Measurements from ENCODE around the gene NRDC.

DNA sequence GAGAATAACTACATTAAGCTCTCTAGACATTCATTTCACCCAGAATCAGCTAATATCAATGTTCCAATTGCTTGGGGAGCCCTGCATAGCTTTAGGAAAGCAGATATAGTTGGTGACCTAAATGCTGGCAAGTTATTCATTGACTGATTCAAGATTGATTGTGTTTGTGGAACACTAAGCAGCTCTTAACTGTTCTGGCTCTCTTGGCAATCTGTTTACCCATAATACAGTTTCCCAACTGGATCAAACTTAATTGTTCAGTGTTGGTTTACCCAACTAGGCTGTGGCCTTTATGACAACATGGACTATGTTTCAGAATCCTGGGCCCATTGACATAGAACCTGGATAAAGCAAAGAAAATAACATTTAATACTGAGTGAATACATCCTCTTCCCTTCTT, 83.7 kb downstream of the NRDC start:
- no peak for TF ChIP-seq POLR2AphosphoS5 (IDR thresholded peaks at IDR 0.05; ENCODE audit: low read depth, low read length)
- TF ChIP-seq POLR2A (IDR thresholded peaks at IDR 0.05; ENCODE audit: low read depth, low read length) = no peak
- TF ChIP-seq TAF1 (IDR thresholded peaks at IDR 0.05; ENCODE audit: borderline replicate concordance, low read depth, low read length) = no peak

Data from GM12892 (cell line).